GM10266 (cell line): ENCODE results near the gene SRGAP1.
"Not testable (repeated sequence)": the region's sequence is repeated elsewhere in the genome, so short reads cannot be mapped to it uniquely, and the experiment has no call there.

Source experiments
- DNase-seq: peaks from one replicate; pipeline ENCODE4 v3.0.0; 2012; ENCODE audit errors: extremely low spot score
- CTCF ChIP-seq: IDR thresholded peaks from 2 replicates; pipeline ENCODE4 v1.5.1; 2012; ENCODE audit warnings: mild to moderate bottlenecking, low read depth; ENCODE audit not compliant: control insufficient read depth, insufficient read depth; ENCODE audit errors: missing control alignments

The SRGAP1 gene

DNA sequence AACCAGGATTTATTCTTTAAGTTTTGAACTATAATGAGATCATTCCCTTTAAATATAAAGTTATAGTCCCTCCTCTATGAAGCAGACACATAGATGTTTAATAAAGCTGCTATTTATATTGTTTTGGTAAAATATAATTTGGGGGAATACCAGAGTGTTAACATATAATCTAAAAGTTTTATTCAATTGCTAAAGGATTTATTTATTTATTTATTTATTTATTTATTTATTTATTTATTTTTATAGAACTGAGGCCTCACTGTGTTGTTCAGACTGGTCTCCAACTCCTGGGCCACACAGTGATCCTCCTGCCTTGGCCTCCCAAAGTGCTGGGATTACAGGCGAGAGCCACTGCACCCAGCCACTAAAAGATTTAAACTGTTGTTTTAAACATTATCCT lies 278.9 kb downstream of the SRGAP1 start:
- no peak for TF ChIP-seq CTCF
- DNase-seq = no peak

DNA sequence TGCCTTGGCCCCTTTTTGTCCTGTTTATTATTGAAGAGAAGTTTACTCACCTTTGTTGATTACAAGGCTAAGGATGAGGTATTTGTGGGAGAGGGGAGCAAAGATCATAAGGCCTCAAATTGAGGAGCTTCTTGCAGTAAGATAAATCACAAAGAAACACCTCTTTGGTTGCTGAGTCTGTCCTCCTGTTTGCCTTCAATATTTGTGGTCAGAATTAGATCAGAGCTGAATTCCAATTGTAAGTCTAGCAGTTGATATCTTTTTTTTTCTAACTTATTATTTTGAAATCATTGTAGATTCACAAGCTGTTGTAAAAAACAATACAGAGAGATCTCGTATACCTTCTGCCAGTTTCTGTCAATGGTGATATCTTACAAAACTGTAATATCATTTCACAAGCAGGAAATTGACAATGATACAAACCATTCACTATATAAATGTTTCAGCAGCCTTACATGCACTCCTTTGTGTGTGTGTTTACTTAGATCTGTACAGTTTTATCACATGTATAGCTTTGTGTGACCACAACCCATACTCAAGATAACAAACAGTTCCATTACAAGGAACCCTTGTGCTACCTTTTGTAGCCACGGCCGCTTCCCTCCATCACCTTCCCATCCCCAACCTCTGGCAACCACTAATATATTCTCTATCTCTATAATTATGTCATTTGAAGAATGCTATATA lies 280.2 kb downstream of the SRGAP1 start:
- TF ChIP-seq CTCF = no peak
- DNase-seq = no peak

DNA sequence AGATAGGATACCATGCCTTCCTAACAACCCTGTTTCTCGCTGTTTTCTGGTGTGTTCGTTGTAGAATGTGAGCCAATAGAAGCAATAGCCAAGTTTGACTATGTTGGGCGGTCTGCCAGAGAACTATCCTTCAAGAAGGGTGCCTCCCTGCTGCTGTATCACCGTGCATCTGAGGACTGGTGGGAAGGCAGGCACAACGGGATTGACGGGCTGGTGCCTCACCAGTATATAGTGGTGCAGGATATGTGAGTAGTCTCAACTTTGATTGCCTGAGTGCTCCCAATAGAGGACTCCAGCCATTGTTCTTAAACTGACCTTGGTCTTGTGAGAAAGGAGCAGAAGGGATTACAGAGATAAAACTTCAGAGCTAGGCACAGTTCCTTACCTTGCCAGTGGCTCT lies 281.4 kb downstream of the SRGAP1 start:
- no peak for DNase-seq
- no peak for TF ChIP-seq CTCF

GRCh38 chr12:64127811-64128210 lies 283.3 kb downstream of the SRGAP1 start:
- TF ChIP-seq CTCF = no peak
- DNase-seq = no peak

DNA sequence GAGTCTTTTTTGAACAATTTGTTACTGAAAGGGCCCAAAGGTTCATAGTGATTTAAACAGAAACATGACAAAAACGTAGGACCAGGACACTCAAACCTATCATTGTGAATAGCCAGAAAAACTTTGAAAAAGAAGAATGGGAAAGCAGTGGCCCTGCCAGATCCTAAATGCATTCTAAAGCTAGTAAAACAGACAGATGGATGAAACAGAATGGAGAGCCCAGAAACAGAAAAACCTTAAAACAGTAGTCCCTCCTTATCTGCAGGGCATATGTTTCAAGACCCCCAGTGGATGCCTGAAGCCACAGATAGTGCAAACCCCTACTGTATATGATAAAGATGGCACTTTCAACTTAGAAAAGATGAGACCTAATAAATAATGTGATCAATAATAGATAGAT lies 283.9 kb downstream of the SRGAP1 start:
- TF ChIP-seq CTCF = no peak
- no peak for DNase-seq

DNA sequence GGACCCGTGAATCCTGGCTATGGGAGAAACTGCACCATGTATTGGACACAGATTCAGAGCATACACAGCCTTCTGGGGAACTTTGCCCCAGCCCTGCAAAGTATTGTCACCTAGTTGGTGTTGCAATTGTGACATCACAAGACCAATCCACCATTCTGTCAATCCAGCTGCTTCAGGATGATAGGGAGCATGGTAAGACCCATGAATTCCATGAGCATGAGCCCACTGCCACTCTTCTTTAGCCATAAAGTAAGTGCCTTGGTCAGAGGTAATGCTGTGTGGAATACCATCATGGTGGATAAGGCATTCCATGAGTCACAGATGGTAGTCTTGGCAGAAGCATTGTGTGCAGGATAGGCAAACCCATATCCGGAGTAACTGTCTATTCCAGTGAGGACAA lies 286.0 kb downstream of the SRGAP1 start:
- DNase-seq = not testable (repeated sequence)

DNA sequence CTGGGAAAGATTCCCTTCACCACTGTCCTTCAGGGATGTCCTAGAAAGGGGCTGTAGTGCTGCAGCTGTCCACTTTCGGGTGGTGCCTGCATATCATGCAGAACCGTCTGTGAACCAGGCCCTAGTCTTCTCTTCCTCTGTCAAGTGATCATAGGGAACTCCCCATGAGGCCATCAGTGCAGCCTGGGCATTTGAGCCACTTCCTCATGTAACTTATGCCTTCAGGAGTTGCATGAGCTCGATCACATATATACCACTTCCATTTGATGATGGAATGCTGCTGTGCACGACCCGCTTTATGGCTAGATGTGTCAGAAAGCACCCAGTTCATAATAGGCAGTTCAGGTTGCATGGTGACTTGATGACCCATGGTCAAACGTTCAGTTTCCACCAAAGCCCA lies 287.0 kb downstream of the SRGAP1 start:
- DNase-seq = not testable (repeated sequence)

GRCh38 chr12:64132672-64133071 lies 288.2 kb downstream of the SRGAP1 start:
- not testable (repeated sequence) for DNase-seq

DNA sequence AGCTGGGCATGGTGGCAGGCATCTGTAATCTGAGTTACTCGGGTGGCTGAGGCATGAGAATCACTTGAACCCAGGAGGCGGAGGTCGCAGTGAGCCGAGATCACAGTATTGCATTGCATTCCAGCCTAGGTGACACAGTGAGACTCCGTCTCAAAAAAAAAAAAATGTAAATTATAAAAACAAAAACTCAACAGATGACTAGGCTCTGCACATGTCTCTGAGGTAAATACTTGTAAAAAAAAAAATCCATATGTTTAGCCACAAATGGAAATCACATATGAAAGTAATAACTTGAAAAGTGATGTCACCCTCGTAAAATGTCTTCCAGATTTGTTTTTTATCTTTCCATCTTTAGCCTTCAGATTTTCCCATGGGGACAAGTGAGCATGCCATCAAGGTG lies 292.6 kb downstream of the SRGAP1 start:
- no peak for DNase-seq
- no peak for TF ChIP-seq CTCF
